Coronary artery (tissue), 2 donors: ENCODE measurements around the gene MTCH1.

ENCODE experiments used
- DNase-seq: peaks from one replicate; pipeline ENCODE4 v3.0.0-alpha.2; 2017; ENCODE audit warnings: low spot score
- H3K27ac ChIP-seq, 2 donors: fragments of 200-600 bp; sonication (generic); one replicate each; pipeline ENCODE4 v1.5.1; 2016 to 2019
- H3K4me3 ChIP-seq: fragments of 200-600 bp; sonication (generic); 2 replicates; pipeline ENCODE4 v1.5.1; 2016; ENCODE audit warnings: mild to moderate bottlenecking, moderate library complexity
- CTCF ChIP-seq: fragments of 200-600 bp; sonication (generic); IDR thresholded peaks from one replicate; pipeline ENCODE4 v1.5.1; 2019; ENCODE audit warnings: antibody characterized with exemption

MTCH1 gene

GRCh38 chr6:36976931-36977330 lies 9.1 kb downstream of the MTCH1 start:
- H3K4me3 ChIP-seq = no peak overlapping the region
- no peak for DNase-seq
- no peak overlapping the region for H3K27ac ChIP-seq
- no peak for TF ChIP-seq CTCF

GRCh38 chr6:36976509-36976908 lies 9.5 kb downstream of the MTCH1 start:
- no peak for TF ChIP-seq CTCF
- Histone ChIP-seq H3K27ac (peak overlapping the region in 1 of 2 donors; percentile 48), H3K4me3 (no peak overlapping the region)
- no peak for DNase-seq

GRCh38 chr6:36976007-36976264 lies 10.1 kb downstream of the MTCH1 start:
- H3K27ac ChIP-seq = peak overlapping the region in 1 of 2 donors; percentile 48
- DNase-seq = no peak
- H3K4me3 ChIP-seq = no peak overlapping the region
- no peak for TF ChIP-seq CTCF

- DNase-seq = no peak
Measured at GRCh38 chr6:36975231-36976006, 10.6 kb downstream of the MTCH1 start.

GRCh38 chr6:36973647-36974046 lies 12.3 kb downstream of the MTCH1 start:
- Histone ChIP-seq H3K4me3 (no peak overlapping the region), H3K27ac (no peak overlapping the region)
- DNase-seq = no peak
- TF ChIP-seq CTCF = no peak

More at GRCh38 chr6:36975231-36976006, 10.6 kb downstream of the MTCH1 start:
- Histone ChIP-seq H3K27ac (peak overlapping the region in 1 of 2 donors; percentile 48), H3K4me3 (no peak overlapping the region)
- no peak for TF ChIP-seq CTCF

GRCh38 chr6:36973190-36973589 lies 12.8 kb downstream of the MTCH1 start:
- Histone ChIP-seq H3K27ac (no peak overlapping the region), H3K4me3 (no peak overlapping the region)
- no peak for DNase-seq
- TF ChIP-seq CTCF = no peak

- Histone ChIP-seq H3K27ac (peak overlapping the region in 1 of 2 donors; percentile 58), H3K4me3 (no peak overlapping the region)
- no peak for TF ChIP-seq CTCF
- DNase-seq = no peak
Measured at GRCh38 chr6:36971921-36972673, 13.9 kb downstream of the MTCH1 start.
